ENCODE measurements around the gene MYH8. TPM values are rescaled to one million over a fixed set of nuclear protein-coding genes. Genes with fewer than 3 reads are reported as not detected.

The MYH8 gene
- total and polyA plus RNA-seq, 2 of the 4 experiments (the other 2 are of a cell fraction) = not detected

- intact Hi-C loops (cut with micrococcal nuclease) = no loop called here
- no TSS peak for BruUV-seq (replicated peaks)
- Histone ChIP-seq H3K4me3 (ENCODE audit: insufficient read depth, low read depth, low read length) (no peak overlapping the region), H3K4me2 (ENCODE audit: low read depth, low read length) (no peak overlapping the region), H4K91ac (ENCODE audit: insufficient read depth, low read depth, low read length) (no peak overlapping the region), H2AK9ac (replicated peaks; ENCODE audit: low read depth, low read length, poor library complexity) (no peak overlapping the region), H2BK20ac (ENCODE audit: low read depth, low read length) (no peak overlapping the region), H4K8ac (ENCODE audit: low read depth in 2 of 2, low read length in 2 of 2) (no peak overlapping the region), H3K79me1 (ENCODE audit: low read depth in 1 of 2, low read length in 2 of 2) (no peaks in the 10 kb centered on the region), H2AFZ (replicated peaks; ENCODE audit: low read length, poor library complexity) (no peak overlapping the region), H3K23ac (ENCODE audit: low read depth, low read length) (no peak overlapping the region), H3K36me3 (ENCODE audit: control insufficient read depth, insufficient read depth, low read length) (no peaks in the 10 kb centered on the region), H3K27ac (ENCODE audit: insufficient read depth, low read length) (no peak overlapping the region), H3K9me1 (ENCODE audit: insufficient read depth, low read length) (no peaks in the 10 kb centered on the region), H3K56ac (ENCODE audit: extremely low read depth, insufficient read depth, low read length) (no peak overlapping the region), H4K5ac (ENCODE audit: low read depth, low read length) (no peak overlapping the region), H2BK5ac (ENCODE audit: low read depth, low read length, poor library complexity, severe bottlenecking) (no peak overlapping the region), H3K4ac (ENCODE audit: low read depth, low read length) (no peak overlapping the region), H3K18ac (ENCODE audit: low read depth, low read length) (no peak overlapping the region), H2BK15ac (ENCODE audit: low read depth, low read length) (no peak overlapping the region), H3K27me3 (ENCODE audit: control insufficient read depth, insufficient read depth, low read length) (no peaks in the 10 kb centered on the region), H3K9me3 (ENCODE audit: control insufficient read depth, insufficient read depth, low read length) (no peaks in the 10 kb centered on the region), H2BK120ac (ENCODE audit: low read depth, low read length) (no peak overlapping the region), H3K4me1 (ENCODE audit: control insufficient read depth, insufficient read depth, low read length) (no peaks in the 10 kb centered on the region), H2AK5ac (ENCODE audit: low read depth, low read length) (no peak overlapping the region), H4K20me1 (ENCODE audit: insufficient read depth, low read length) (no peaks in the 10 kb centered on the region), H3K14ac (replicated peaks; ENCODE audit: low read depth, low read length) (no peak overlapping the region), H3K9ac (ENCODE audit: low read depth, low read length) (no peak overlapping the region)
- peak; percentile 55 for TF ChIP-seq MAFK (IDR thresholded peaks at IDR 0.05; ENCODE audit: low read depth, low read length)
- no peak for TF ChIP-seq BHLHE40 (IDR thresholded peaks at IDR 0.05; ENCODE audit: low read depth, low read length)
- in situ Hi-C loops (cut with MboI; ENCODE audit: low sequenced_read_pairs) = no loop called here
- ChIA-PET POLR2A (ENCODE audit: unreplicated experiment) (no interaction called here), CTCF (no interaction called here)
- dilution Hi-C loops (cut with HindIII; ENCODE audit: low sequenced_read_pairs, unreplicated experiment) = no loop called here
- no peak for ATAC-seq (ENCODE audit: low read depth)
- no peak for DNase-seq
- WGBS, 2 experiments (ENCODE audit: extremely low coverage in 2 of 2, insufficient read length in 1 of 2) = no CpG with 5 or more reads among the region's 1 CpG
Observed at GRCh38 chr17:10369239-10369638, 52.5 kb downstream of the MYH8 start.
